ENCODE measurements around the gene BRI3. TPM values are rescaled to one million over a fixed set of nuclear protein-coding genes. Genes with fewer than 3 reads are reported as not detected.

Gene BRI3
- total RNA-seq, 1 donor from 2014 or later: 112 TPM

DNA sequence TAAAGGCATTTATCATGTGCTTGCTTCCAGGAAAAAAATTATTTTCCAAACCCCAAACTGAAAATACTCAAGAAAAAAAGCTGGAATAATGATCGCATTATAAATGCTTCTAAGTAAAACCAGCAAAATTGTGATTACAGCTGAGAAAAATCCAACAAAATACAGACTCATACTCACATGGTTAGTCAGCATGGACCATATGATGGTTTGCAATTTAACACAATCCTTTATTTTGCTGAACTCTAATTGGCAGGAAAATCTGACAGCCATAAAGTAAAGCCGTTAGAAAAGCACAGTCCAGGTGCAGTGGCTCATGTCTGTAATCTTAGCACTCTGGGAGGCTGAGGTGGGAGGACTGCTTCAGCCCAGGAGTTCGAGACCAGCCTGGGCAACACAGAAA, 59.6 kb downstream of the BRI3 start:
- no peak for DNase-seq (ENCODE audit: low read depth, low spot score)
- H3K27me3 Mint-ChIP-seq (ENCODE audit: low read depth): no peaks in the 10 kb centered on the region
- no peak overlapping the region for H3K4me3 Mint-ChIP-seq
- H3K9me3 Mint-ChIP-seq: no peaks in the 10 kb centered on the region
- no peak for TF ChIP-seq CTCF (conservative IDR thresholded peaks at IDR 0.05)
- no peaks in the 10 kb centered on the region for H3K36me3 Mint-ChIP-seq (ENCODE audit: low read depth)
- no peak overlapping the region for H3K27ac Mint-ChIP-seq (ENCODE audit: unreplicated experiment)
- no peaks in the 10 kb centered on the region for H3K4me1 Mint-ChIP-seq

Other genes with a start within 250 kb of the BRI3 start
- 18.8 and 19.2 TPM in 2 replicates for gene LMTK2, start 174.8 kb upstream of the BRI3 start, total RNA-seq
- gene BHLHA15, start 70.2 kb upstream of the BRI3 start, total RNA-seq: not detected in 2 replicates
- 30.3 and 35.2 TPM in 2 replicates for gene TECPR1, start 29.5 kb upstream of the BRI3 start, total RNA-seq
- gene BAIAP2L1, start 119.4 kb downstream of the BRI3 start, total RNA-seq: 1.5 and 2.1 TPM in 2 replicates